GM21381 (cell line): Measurements from ENCODE around the gene B4GALNT3.

Source experiments
- ATAC-seq: cut with Tn5 transposase; IDR thresholded peaks from one replicate; pipeline ENCODE4 v1.9.1; 2021; ENCODE audit warnings: mild to moderate bottlenecking, moderate library complexity; ENCODE audit not compliant: unreplicated experiment

B4GALNT3 gene

GRCh38 chr12:556498-556897, 96.8 kb downstream of the B4GALNT3 start:
- ATAC-seq = no peak

GRCh38 chr12:558580-558979, 98.8 kb downstream of the B4GALNT3 start:
- no peak for ATAC-seq

- ATAC-seq = no peak
Observed at GRCh38 chr12:559208-559905, 99.6 kb downstream of the B4GALNT3 start.

- no peak for ATAC-seq
Observed at GRCh38 chr12:559906-560455, 100.2 kb downstream of the B4GALNT3 start.

DNA sequence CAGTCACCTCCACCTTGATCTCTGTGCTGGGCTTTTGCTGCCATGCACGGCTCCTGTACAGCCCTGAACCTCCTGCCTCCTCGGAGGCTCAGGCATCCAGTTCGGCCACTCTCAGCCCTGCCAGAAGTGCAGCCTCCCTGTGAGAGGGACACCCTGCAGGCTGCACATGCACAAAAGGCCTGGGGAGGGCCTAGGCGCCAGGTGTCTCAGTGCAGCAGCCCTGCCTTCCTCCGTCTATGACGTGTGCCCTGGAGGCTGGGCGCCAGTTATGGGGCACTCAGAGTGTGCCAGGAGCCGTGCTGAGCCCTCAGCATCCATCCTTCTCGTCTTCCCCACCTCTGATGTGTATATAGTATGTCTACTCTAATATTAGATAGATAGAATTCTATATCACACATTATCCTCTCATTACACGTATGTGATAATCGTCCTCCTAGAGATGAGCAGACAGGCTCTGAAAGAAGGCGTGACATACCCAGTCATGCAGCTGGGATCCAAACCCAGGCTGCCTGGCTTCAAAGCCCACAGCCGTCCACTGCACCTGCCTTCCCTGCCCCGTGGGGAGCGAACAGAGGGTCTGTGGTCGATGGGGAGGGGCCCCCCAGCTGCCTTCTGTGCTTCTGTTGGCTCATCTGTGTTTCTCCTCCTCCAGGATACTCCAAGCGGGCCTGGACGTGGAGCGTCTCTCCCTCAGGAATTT, 101.1 kb downstream of the B4GALNT3 start:
- ATAC-seq = no peak

GRCh38 chr12:561391-561705, 101.6 kb downstream of the B4GALNT3 start:
- no peak for ATAC-seq

DNA sequence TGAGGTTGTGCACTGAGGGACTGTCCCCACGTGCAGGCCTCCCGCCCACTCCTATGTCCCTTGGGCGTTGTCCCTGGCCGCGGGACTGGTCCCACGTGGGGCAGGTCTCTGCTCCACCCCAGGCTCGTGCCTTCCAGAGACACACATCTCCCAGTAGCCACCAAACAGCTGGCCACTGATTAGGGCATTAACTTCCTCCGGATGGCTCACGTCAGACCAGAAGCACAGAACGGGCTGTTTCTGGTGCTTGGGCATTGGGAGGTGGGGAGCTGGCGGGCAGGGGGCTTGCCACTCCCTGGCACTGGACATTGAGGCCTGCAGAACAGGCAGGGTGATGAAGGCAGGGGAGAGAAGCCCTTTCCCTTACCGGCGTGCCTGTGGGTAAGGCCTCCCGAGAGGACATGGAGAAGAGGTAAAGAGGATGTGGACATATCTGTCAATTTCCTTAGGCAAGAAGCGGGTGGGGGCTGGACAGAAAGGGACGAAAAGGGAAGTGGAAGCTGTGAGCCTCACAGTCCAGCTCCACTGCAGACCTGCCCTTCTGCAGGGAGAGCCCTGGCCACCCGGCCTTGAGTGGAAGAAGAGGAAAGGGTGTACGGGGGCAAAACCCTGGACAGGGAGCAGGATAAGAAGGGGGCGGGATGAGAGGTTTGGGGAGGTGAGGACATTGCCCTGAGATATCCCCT, 102.3 kb downstream of the B4GALNT3 start:
- ATAC-seq = no peak

DNA sequence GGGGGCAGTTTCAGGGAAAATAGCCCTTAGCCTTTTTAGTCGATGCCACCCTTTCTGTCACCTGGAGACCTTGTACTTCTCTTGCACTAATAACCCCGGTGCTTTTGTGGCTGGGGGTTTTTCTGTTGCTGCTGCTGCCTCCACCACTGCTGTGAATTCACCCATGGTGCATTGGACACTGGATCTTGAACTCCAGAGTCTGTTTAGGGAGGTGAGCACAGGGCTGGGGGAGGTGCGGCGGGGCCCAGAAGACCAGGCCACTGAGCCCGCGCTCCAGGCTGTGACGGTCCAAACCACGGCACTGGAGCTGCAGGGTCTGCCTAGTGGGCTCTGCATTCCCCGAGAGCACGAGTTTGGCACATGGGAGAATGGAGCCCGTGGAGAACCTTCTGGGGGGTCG, 102.9 kb downstream of the B4GALNT3 start:
- no peak for ATAC-seq

DNA sequence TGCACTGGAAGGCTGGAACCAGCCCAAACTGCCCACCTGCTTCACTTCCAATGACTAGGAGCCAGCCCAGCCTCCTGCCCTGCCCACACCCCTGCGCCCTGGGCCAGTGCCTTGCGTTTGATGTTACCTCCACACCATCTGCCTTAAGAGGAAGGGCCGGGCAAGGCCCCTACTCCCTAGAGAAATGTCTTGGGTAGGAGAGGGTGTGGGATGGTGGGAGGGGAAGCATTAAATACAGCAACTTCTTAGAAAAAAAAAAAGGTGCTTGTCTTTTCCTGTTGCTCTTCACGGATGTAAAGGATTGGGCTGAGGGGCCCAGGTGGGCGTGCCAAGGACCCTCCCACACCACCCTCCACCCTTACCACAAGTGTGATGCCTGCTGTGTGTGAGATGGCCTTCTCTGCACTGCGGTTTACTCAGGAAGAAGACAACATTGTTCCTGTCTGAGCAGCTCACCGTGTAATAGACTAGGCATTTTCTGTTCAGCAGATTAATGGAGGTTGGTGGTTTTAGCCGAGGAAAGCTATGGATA, 103.6 kb downstream of the B4GALNT3 start:
- no peak for ATAC-seq

GRCh38 chr12:563787-564298, 104.1 kb downstream of the B4GALNT3 start:
- no peak for ATAC-seq

GRCh38 chr12:565161-565560, 105.4 kb downstream of the B4GALNT3 start:
- ATAC-seq = no peak

- ATAC-seq = no peak
Observed at GRCh38 chr12:565589-566105, 105.9 kb downstream of the B4GALNT3 start.

DNA sequence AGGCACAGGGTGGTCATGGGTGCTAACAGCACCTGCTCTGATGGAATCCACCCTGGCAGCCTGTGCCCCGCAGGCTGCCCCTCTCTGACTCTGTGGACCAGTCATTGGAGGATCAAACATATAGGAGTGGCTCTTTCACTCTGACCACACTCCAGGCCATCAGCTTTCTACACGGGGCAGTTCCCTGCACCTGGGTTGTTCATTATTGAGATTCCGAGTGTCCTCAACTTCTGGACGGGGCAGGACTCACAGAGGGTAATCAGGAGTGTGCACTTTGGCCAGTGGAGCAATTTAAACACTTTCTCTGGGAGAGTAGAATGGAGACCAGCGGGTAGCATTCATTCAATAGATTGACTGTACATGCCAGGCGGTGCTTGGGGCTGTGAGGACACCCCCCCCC, 108.7 kb downstream of the B4GALNT3 start:
- no peak for ATAC-seq

DNA sequence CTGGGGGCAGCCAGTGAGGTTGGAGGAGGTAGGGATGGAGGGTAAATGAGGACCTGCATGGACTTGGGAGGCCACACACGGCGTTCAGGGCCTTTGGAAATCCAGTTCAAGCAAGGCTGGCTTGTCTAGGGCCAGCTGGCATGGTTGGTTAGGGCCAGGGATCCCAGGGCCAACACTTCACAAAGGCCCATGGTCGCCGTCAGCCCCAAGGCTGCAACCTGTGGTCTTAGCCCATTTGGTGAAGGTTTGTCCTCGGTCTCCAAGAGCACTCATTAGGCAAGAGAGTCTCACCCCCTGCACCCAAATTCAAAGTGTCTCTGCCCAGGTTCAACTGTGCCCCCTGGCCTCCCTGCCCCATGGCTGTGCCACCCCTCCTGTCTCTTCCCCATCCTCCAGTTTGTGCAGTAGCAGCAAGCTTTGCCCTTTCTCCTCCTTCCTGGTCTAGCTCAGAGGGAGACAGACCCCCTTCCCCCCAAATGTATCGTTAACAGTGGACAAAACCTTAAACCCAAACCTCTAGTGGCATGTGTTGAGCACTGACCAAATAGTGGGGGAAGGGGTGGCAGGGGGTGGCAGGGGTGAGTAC, 109.4 kb downstream of the B4GALNT3 start:
- ATAC-seq = no peak

DNA sequence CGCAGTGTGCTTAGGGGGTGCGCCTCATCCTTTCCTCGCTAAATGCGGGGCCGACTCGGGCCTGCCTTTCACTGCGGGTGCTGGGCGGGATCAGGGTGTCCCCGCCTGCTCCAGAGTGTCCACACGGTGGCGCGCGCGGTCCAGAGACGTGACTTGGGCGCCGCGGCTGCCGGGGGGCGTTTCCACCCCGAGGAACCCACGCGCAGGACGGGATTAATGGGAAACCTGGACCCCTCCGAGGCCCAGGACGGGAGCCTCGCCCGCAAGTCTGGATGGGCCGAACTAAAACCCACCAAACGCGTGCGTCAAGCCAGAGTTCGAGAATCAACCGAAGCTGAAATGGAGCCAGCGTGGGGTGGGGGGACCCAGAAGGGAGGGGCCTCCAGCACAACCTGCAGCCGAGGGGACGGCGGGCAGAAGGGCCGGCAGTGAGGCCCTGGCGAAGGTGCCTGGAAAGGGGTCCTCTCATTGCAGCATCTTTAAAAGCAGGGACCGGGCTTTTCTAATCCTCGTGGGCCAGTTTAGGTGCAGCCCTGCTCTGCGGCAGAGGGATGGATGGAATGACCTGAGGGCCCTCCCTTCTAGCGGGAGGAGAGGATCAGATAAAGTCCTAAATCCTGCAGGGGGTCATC, 110.2 kb downstream of the B4GALNT3 start:
- ATAC-seq = no peak

- ATAC-seq = no peak
Observed at GRCh38 chr12:570435-570920, 110.7 kb downstream of the B4GALNT3 start.

DNA sequence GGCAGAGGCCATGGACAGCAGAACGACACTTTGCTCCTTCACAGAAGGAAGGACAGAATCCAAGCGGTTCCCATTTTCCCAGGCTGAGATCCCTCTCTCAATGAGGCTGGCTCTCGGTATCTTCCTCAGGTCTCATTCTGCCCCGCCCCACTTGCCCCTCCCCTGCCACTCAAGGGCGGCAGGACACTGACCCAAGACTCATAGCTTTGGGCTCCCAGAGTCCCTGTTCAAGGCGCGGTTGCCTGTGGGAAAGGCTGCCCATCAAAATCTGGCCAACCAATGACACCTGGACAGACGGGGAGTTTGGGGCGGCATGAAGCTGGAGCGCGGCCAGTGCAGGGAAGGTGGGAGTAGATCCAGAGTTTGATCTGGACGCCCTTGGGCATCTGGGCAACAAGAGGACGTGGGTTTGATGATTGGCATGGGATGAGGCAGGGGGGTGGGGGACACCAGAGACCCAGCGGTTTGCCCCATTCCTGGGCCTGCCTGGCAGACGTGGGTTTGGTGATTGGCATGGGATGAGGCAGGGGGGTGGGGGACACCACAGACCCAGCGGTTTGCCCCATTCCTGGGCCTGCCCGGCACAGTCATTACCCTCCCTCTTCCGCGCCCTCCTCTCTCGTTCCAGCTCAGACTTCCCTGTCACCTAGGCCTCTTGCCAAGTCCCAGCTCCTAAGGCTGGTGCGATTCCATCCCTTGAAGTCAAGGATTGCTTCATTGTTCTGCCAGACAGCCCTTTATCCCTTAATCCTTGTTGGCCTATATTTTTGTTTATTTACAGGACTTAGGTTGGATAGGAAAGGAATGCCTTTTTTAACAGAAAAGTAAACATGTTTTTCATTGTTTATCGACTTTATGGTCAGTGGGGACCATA, 111.4 kb downstream of the B4GALNT3 start:
- ATAC-seq = no peak

DNA sequence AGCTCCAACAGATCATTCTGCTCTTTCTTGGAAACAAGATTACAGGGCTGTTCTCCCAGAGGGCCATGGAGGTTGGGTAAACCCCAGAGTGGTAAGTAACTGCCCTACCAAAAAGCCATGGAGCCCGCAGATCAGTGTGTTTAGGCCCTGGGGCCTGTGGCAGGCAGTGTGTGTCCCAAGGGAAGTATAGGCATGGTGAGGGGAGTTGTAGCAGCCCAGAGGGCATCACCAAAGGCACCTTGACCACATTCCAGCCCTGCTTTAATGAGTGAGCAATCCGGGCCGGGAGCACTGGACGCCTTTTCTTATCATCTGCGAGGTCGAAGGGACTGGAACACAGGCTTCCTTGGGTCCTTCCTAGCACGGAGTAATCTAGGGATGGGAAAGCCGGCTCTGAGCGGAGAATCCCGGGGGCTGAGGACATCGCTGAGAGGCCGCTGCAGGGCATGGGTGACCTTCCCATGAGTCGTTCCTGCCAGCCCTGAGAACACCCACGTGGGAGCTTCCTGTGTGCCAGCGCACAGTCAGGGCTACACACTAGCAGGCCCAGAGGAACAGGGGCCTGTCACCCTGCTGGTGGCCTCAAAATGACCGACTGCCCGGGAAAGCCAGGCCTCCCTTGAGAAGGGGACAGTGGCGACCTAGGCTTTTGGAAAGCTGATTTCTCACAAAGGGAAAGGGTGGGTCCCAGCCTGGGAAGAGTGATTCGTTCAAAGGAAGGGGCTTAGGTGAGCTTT, 112.2 kb downstream of the B4GALNT3 start:
- no peak for ATAC-seq

GRCh38 chr12:572532-572899, 112.8 kb downstream of the B4GALNT3 start:
- ATAC-seq = no peak
